HEK293 (cell line): ENCODE results near the gene ECHDC1.

ENCODE experiments used
- BCL11A ChIP-seq: fragments of 450-650 bp; formaldehyde crosslinking; IDR thresholded peaks from 2 replicates; pipeline ENCODE4 v1.5.1; 2016; ENCODE audit warnings: low read depth, missing biosample characterization, missing genetic modification characterization
- GFI1B ChIP-seq: fragments of 450-650 bp; formaldehyde crosslinking; IDR thresholded peaks from 2 replicates; pipeline ENCODE4 v1.5.1; 2016; ENCODE audit warnings: missing biosample characterization, missing genetic modification characterization
- HOXA7 ChIP-seq: sonication (generic); formaldehyde crosslinking; IDR thresholded peaks from 2 replicates; pipeline ENCODE4 v1.8.1; 2022; ENCODE audit warnings: missing genetic modification reagents, borderline replicate concordance
- ZNF473 ChIP-seq: fragments of 450-650 bp; formaldehyde crosslinking; IDR thresholded peaks from 2 replicates; pipeline ENCODE4 v1.5.1; 2017; ENCODE audit warnings: missing biosample characterization, missing genetic modification characterization
- ZNF670 ChIP-seq: fragments of 450-650 bp; formaldehyde crosslinking; IDR thresholded peaks from 2 replicates; pipeline ENCODE4 v1.5.1; 2016; ENCODE audit warnings: missing biosample characterization, missing genetic modification characterization, low read depth
- TF ChIP-seq, protein P1 (sequence below): fragments of 450-650 bp; formaldehyde crosslinking; IDR thresholded peaks from 2 replicates; pipeline ENCODE4 v1.5.1; 2016; ENCODE audit warnings: missing biosample characterization, missing genetic modification characterization
- TF ChIP-seq, protein P2 (sequence below): fragments of 450-650 bp; formaldehyde crosslinking; IDR thresholded peaks from 2 replicates; pipeline ENCODE4 v1.5.1; 2017; ENCODE audit warnings: missing biosample characterization, missing genetic modification characterization

DNA sequence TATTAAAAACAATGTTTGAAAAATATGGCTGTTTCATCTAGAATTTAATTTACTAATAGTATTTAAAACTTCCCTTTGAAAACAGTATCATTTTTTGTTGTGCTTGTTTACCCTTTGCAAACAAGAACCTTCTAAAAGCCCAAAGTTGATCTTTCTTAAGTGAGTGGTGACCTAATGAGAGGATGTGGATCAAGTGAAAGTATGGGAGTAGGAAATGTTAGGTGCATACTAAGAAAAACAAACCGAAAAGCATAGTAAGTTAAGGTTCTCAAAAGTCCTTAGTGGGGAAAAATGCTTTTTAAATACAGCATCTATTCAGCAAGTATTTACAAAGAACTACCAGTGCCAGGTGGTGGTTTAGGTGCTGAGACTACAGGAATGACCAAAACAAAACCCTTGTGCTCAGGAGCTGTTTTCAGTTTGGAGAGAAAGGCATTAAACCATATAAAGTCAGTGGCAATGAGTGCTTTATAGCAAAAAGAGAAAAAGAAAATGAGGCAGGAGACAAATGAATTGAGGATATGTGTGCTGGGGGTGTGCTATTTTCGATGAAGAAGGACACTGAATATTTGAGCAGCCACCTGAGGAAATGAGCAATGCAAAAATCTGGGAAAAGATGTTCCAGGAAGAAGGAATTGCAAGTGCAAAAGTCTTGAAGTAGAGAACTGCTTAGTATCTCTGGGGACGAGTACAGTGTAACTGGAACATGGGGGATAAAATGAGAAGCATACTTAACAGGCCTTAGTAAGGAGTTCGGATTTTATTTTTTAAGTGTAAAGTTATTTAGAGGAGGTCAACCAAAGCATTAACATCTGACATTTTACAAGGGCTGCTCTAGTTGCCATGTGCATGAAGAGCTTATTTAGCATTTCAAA is 52.8 kb downstream of the ECHDC1 start:
- TF ChIP-seq, protein P1, sequence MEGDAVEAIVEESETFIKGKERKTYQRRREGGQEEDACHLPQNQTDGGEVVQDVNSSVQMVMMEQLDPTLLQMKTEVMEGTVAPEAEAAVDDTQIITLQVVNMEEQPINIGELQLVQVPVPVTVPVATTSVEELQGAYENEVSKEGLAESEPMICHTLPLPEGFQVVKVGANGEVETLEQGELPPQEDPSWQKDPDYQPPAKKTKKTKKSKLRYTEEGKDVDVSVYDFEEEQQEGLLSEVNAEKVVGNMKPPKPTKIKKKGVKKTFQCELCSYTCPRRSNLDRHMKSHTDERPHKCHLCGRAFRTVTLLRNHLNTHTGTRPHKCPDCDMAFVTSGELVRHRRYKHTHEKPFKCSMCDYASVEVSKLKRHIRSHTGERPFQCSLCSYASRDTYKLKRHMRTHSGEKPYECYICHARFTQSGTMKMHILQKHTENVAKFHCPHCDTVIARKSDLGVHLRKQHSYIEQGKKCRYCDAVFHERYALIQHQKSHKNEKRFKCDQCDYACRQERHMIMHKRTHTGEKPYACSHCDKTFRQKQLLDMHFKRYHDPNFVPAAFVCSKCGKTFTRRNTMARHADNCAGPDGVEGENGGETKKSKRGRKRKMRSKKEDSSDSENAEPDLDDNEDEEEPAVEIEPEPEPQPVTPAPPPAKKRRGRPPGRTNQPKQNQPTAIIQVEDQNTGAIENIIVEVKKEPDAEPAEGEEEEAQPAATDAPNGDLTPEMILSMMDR (tag by site-specific recombination): no peak
- TF ChIP-seq ZNF670 (tag by site-specific recombination): no peak
- TF ChIP-seq, protein P2, sequence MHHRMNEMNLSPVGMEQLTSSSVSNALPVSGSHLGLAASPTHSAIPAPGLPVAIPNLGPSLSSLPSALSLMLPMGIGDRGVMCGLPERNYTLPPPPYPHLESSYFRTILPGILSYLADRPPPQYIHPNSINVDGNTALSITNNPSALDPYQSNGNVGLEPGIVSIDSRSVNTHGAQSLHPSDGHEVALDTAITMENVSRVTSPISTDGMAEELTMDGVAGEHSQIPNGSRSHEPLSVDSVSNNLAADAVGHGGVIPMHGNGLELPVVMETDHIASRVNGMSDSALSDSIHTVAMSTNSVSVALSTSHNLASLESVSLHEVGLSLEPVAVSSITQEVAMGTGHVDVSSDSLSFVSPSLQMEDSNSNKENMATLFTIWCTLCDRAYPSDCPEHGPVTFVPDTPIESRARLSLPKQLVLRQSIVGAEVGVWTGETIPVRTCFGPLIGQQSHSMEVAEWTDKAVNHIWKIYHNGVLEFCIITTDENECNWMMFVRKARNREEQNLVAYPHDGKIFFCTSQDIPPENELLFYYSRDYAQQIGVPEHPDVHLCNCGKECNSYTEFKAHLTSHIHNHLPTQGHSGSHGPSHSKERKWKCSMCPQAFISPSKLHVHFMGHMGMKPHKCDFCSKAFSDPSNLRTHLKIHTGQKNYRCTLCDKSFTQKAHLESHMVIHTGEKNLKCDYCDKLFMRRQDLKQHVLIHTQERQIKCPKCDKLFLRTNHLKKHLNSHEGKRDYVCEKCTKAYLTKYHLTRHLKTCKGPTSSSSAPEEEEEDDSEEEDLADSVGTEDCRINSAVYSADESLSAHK (tag by site-specific recombination): no peak
- no peak for TF ChIP-seq GFI1B (tag by site-specific recombination)
- TF ChIP-seq HOXA7 (CRISPR knock-in tag): no peak
- no peak for TF ChIP-seq ZNF473 (tag by site-specific recombination)
- TF ChIP-seq BCL11A (tag by site-specific recombination): no peak
